MM.1S (cell line): ENCODE results near the gene KIF16B.

ENCODE experiments used
- DNase-seq: peaks from one replicate; pipeline ENCODE4 v3.0.0-alpha.2; 2015
- H2AFZ ChIP-seq: fragments of 300-600 bp; sonication (generic); 2 replicates; pipeline ENCODE4 v1.6.0; 2016; ENCODE audit warnings: antibody characterized with exemption, low read length
- H3F3A ChIP-seq: fragments of 300-600 bp; sonication (generic); 2 replicates; pipeline ENCODE4 v1.6.1; 2016; ENCODE audit warnings: mild to moderate bottlenecking, antibody characterized with exemption, low read length, moderate library complexity, mixed read lengths; ENCODE audit not compliant: insufficient read depth
- H3K27ac ChIP-seq: fragments of 300-600 bp; sonication (generic); 2 replicates; pipeline ENCODE4 v1.5.1; 2016; ENCODE audit warnings: mild to moderate bottlenecking, low read length
- H3K27me3 ChIP-seq: fragments of 300-600 bp; sonication (generic); replicated peaks from 2 replicates; pipeline ENCODE4 v1.6.0; 2016; ENCODE audit warnings: low read length; ENCODE audit not compliant: insufficient read depth
- H3K36me3 ChIP-seq: fragments of 300-600 bp; sonication (generic); replicated peaks from 2 replicates; pipeline ENCODE4 v1.6.1; 2016; ENCODE audit warnings: mild to moderate bottlenecking, low read length, mixed read lengths; ENCODE audit not compliant: insufficient read depth
- H3K4me1 ChIP-seq: fragments of 300-600 bp; sonication (generic); 2 replicates; pipeline ENCODE4 v1.6.1; 2016; ENCODE audit warnings: low read length, mixed read lengths
- H3K4me2 ChIP-seq: fragments of 300-600 bp; sonication (generic); 2 replicates; pipeline ENCODE4 v1.6.0; 2016; ENCODE audit warnings: low read depth, low read length
- H3K4me3 ChIP-seq: fragments of 300-600 bp; sonication (generic); 2 replicates; pipeline ENCODE4 v1.5.1; 2016; ENCODE audit warnings: low read length, mixed read lengths
- H3K79me2 ChIP-seq: fragments of 300-600 bp; sonication (generic); 2 replicates; pipeline ENCODE4 v1.6.1; 2016; ENCODE audit warnings: mixed run types, low read length, mixed read lengths
- H3K9ac ChIP-seq: fragments of 300-600 bp; sonication (generic); 2 replicates; pipeline ENCODE4 v1.6.1; 2016; ENCODE audit warnings: low read length, mixed read lengths
- H3K9me2 ChIP-seq: fragments of 300-600 bp; sonication (generic); replicated peaks from 2 replicates; pipeline ENCODE4 v1.6.1; 2016; ENCODE audit warnings: mild to moderate bottlenecking, low read length, mixed read lengths; ENCODE audit not compliant: insufficient read depth
- H3K9me3 ChIP-seq: fragments of 300-600 bp; sonication (generic); replicated peaks from 2 replicates; pipeline ENCODE4 v1.6.1; 2016; ENCODE audit warnings: mild to moderate bottlenecking, low read length, mixed read lengths; ENCODE audit not compliant: insufficient read depth
- H4K20me1 ChIP-seq: fragments of 300-600 bp; sonication (generic); 2 replicates; pipeline ENCODE4 v1.6.1; 2016; ENCODE audit warnings: mild to moderate bottlenecking, low read length, moderate library complexity, mixed read lengths; ENCODE audit not compliant: insufficient read depth
- EZH2 ChIP-seq: fragments of 300-600 bp; sonication (generic); optimal IDR thresholded peaks from 2 replicates; pipeline ENCODE3; 2017; ENCODE audit warnings: low read depth, mild to moderate bottlenecking, antibody characterized with exemption, low read length, mixed read lengths
- EZH2phosphoT487 ChIP-seq: fragments of 300-600 bp; sonication (generic); IDR thresholded peaks from 2 replicates; pipeline ENCODE4 v1.6.1; 2018; ENCODE audit warnings: antibody characterized with exemption, low read length
- TF ChIP-seq, protein P1 (sequence below): fragments of 300-600 bp; sonication (generic); IDR thresholded peaks from 2 replicates; pipeline ENCODE4 v1.5.1; 2016; ENCODE audit warnings: antibody characterized with exemption, low read length, mixed read lengths

KIF16B gene

DNA sequence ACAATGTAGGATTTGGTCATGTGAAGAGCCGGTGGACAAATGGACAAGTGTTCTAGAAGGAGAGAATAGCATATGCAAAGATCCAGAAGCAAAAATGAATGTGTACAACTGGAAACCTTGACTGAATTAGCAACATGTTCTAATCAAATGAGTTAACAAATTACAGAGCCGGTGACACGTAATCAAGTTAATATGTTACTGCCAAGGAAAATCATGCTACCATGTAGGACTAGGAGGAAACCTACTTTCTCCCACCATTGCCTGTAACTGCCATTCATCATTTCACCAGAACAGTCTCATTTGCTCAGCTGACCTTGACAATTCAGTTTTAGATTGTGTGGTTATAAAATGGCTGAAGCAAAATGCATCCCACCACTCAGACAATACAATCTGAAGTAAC is 179.4 kb downstream of the KIF16B start:
- no peaks in the 10 kb centered on the region for H3K79me2 ChIP-seq
- DNase-seq: no peak
- H3K4me2 ChIP-seq: no peak overlapping the region
- H3K9me3 ChIP-seq: no peaks in the 10 kb centered on the region
- TF ChIP-seq, protein P1, sequence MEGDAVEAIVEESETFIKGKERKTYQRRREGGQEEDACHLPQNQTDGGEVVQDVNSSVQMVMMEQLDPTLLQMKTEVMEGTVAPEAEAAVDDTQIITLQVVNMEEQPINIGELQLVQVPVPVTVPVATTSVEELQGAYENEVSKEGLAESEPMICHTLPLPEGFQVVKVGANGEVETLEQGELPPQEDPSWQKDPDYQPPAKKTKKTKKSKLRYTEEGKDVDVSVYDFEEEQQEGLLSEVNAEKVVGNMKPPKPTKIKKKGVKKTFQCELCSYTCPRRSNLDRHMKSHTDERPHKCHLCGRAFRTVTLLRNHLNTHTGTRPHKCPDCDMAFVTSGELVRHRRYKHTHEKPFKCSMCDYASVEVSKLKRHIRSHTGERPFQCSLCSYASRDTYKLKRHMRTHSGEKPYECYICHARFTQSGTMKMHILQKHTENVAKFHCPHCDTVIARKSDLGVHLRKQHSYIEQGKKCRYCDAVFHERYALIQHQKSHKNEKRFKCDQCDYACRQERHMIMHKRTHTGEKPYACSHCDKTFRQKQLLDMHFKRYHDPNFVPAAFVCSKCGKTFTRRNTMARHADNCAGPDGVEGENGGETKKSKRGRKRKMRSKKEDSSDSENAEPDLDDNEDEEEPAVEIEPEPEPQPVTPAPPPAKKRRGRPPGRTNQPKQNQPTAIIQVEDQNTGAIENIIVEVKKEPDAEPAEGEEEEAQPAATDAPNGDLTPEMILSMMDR: no peak
- TF ChIP-seq EZH2phosphoT487 (no peak), EZH2 (no peak)
- no peak overlapping the region for H2AFZ ChIP-seq
- no peak overlapping the region for H3K9ac ChIP-seq
- H3K27ac ChIP-seq: no peak overlapping the region
- H3K36me3 ChIP-seq: no peaks in the 10 kb centered on the region
- H3K4me1 ChIP-seq: no peaks in the 10 kb centered on the region
- H3K9me2 ChIP-seq: no peaks in the 10 kb centered on the region
- no peak overlapping the region for H3K4me3 ChIP-seq
- no peaks in the 10 kb centered on the region for H3K27me3 ChIP-seq
- no peaks in the 10 kb centered on the region for H3F3A ChIP-seq
- H4K20me1 ChIP-seq: no peaks in the 10 kb centered on the region

DNA sequence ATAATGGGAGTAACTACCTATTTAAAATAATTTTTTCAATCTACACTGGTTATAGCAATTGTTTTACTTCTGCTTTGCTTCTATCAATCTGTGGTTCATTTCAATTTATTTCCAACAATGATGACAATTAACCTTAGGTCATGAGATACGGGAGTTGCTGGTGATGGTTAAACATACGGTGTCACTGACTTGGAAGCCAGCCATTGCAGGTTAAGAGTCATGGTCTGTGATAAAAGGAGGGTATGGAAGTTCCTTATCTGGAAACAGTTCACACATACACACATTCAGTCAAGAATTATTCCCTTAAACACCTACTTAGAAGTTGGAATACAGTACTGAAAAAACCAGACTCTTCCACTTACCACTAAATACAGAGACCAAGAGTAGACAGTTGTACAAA is 180.0 kb downstream of the KIF16B start:
- DNase-seq: no peak
- TF ChIP-seq EZH2: no peak
- TF ChIP-seq, protein P1: no peak
- TF ChIP-seq EZH2phosphoT487: no peak
- no peaks in the 10 kb centered on the region for H3K36me3 ChIP-seq

GRCh38 chr20:16392346-16392745 is 180.9 kb downstream of the KIF16B start:
- Histone ChIP-seq H3K79me2 (no peaks in the 10 kb centered on the region), H3K4me2 (no peak overlapping the region)

More for the DNA sequence above, 180.0 kb downstream of the KIF16B start:
- Histone ChIP-seq H3K4me3 (no peak overlapping the region), H3K9me2 (no peaks in the 10 kb centered on the region), H3K4me2 (no peak overlapping the region), H3K27ac (no peak overlapping the region), H3K9ac (no peak overlapping the region), H3K9me3 (no peaks in the 10 kb centered on the region), H4K20me1 (no peaks in the 10 kb centered on the region), H2AFZ (no peak overlapping the region), H3F3A (no peaks in the 10 kb centered on the region), H3K27me3 (no peaks in the 10 kb centered on the region), H3K4me1 (no peaks in the 10 kb centered on the region), H3K79me2 (no peaks in the 10 kb centered on the region)

More at GRCh38 chr20:16392346-16392745, 180.9 kb downstream of the KIF16B start:
- Histone ChIP-seq H3K9me3 (no peaks in the 10 kb centered on the region), H3K4me1 (no peaks in the 10 kb centered on the region), H3K4me3 (no peak overlapping the region), H3K27me3 (no peaks in the 10 kb centered on the region), H3F3A (no peaks in the 10 kb centered on the region), H3K27ac (no peak overlapping the region), H3K9ac (no peak overlapping the region), H3K36me3 (no peaks in the 10 kb centered on the region), H3K9me2 (no peaks in the 10 kb centered on the region), H4K20me1 (no peaks in the 10 kb centered on the region), H2AFZ (no peak overlapping the region)
- TF ChIP-seq, protein P1: no peak
- no peak for TF ChIP-seq EZH2phosphoT487
- TF ChIP-seq EZH2: no peak
- DNase-seq: no peak
